HepG2 (cell line): ENCODE data around the gene PASD1. TPM values are rescaled to one million over a fixed set of nuclear protein-coding genes. Genes with fewer than 3 reads are reported as not detected.

Experiments
- polyA plus RNA-seq, 8 experiments: library from polyadenylated mRNA; depleted of rRNA in 3 of 8; stranded (reverse) in 7 of 8; unstranded in 1 of 8; fragments of >200 nt; fragmentation: Illumina TruSeq in 4 of 8; extraction: Trizol in 4 of 8; gene quantifications; 2 replicates each; pipeline versions ENCODE4 v1.2.1 to v1.2.3, GENCODE V29; 2011 to 2016; ENCODE audit warnings: low read depth in 4 of 8, missing spikeins in 1 of 8, mixed read lengths in 1 of 8; ENCODE audit not compliant: insufficient read depth in 1 of 8
- total RNA-seq, 5 experiments: library from RNA; depleted of rRNA; stranded (reverse); fragments of >200 nt; fragmentation: Illumina TruSeq; extraction: Trizol; gene quantifications; 2 replicates each; pipeline ENCODE4 v1.2.3, GENCODE V29; 2016; ENCODE audit warnings: low read depth in 1 of 5
- TF ChIP-seq, protein P1 (sequence below): IDR thresholded peaks from 2 replicates; pipeline ENCODE4 v1.6.1; 2016; ENCODE audit warnings: low read depth

PASD1 gene
- total and polyA plus RNA-seq, 2 of the 13 experiments (the other 11 are each of a cell fraction or from before 2014, with no cell fraction given): not detected

GRCh38 chrX:151725338-151725614 is 161.8 kb downstream of the PASD1 start (continued):
- TF ChIP-seq, protein P1, sequence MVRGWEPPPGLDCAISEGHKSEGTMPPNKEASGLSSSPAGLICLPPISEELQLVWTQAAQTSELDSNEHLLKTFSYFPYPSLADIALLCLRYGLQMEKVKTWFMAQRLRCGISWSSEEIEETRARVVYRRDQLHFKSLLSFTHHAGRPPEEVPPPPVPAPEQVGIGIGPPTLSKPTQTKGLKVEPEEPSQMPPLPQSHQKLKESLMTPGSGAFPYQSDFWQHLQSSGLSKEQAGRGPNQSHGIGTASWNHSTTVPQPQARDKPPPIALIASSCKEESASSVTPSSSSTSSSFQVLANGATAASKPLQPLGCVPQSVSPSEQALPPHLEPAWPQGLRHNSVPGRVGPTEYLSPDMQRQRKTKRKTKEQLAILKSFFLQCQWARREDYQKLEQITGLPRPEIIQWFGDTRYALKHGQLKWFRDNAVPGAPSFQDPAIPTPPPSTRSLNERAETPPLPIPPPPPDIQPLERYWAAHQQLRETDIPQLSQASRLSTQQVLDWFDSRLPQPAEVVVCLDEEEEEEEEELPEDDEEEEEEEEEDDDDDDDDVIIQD (CRISPR knock-in tag): no peak
- TF ChIP-seq, all 625 proteins: peak for 0

Other genes starting within 250 kb of the PASD1 start
- gene VMA21, start 166.5 kb upstream of the PASD1 start, total RNA-seq (2016; rRNA removed; fragmentation: Illumina TruSeq; extraction: Trizol): 42.4 and 53.0 TPM in 2 replicates
- 16.8 and 20.9 TPM in 2 replicates for gene VMA21, start 166.5 kb upstream of the PASD1 start, polyA plus RNA-seq (2011; rRNA removed)
- gene PRRG3, start 131.8 kb downstream of the PASD1 start, total RNA-seq (2016; rRNA removed; fragmentation: Illumina TruSeq; extraction: Trizol): not detected in 2 replicates
- gene PRRG3, start 131.8 kb downstream of the PASD1 start, polyA plus RNA-seq (2011; rRNA removed): not detected in 2 replicates
- gene FATE1, start 152.4 kb downstream of the PASD1 start, total RNA-seq (2016; rRNA removed; fragmentation: Illumina TruSeq; extraction: Trizol): not detected in 2 replicates
- gene FATE1, start 152.4 kb downstream of the PASD1 start, polyA plus RNA-seq (2011; rRNA removed): not detected in 2 replicates
- gene CNGA2, start 171.1 kb downstream of the PASD1 start, total RNA-seq (2016; rRNA removed; fragmentation: Illumina TruSeq; extraction: Trizol): not detected in 2 replicates
- gene CNGA2, start 171.1 kb downstream of the PASD1 start, polyA plus RNA-seq (2011; rRNA removed): not detected in 2 replicates